ENCODE measurements around the gene CRY2. TPM values are rescaled to one million over a fixed set of nuclear protein-coding genes. Genes with fewer than 3 reads are reported as not detected.

The CRY2 gene
- polyA plus RNA-seq, 4 donors: 6.7 to 23.1 (median 10.1) TPM

DNA sequence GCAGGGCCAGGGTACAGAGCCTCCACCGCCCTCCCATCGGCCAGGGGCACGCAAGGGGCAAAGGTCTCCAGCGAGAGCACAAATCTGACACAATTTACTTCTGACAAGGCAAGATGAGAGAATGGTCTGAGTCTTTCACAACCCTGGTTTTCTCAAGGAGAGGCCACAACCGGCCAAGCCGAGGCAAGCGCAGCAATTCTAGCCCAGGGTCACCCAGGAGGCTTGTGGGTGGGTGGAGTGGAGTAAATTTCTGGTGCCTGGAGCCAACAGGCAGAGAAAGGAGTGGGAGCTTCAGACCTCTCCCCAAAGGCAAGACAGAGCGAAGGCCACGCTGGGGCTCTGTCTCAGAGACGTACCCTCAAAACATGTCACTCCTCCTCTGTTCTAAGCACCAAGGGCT is 84.5 kb downstream of the CRY2 start:
- Histone ChIP-seq H3K4me1 (ENCODE audit: control insufficient read depth in 3 of 3, insufficient read depth in 2 of 3, low read depth in 1 of 3, low read length in 2 of 3) (peaks cover 0 to 15% (median 0%) of the 10 kb centered on the region in 3 donors), H3K4me3 (ENCODE audit: low read depth in 1 of 3, low read length in 3 of 3) (no peak overlapping the region), H3K27ac (ENCODE audit: low read depth in 1 of 3, low read length in 2 of 3) (no peak overlapping the region), H3K9me3 (ENCODE audit: control insufficient read depth in 2 of 2, insufficient read depth in 1 of 2, low read depth in 1 of 2, low read length in 1 of 2) (no peaks in the 10 kb centered on the region), H3K27me3 (ENCODE audit: control insufficient read depth in 3 of 3, insufficient read depth in 3 of 3, low read length in 3 of 3) (no peaks in the 10 kb centered on the region), H3K36me3 (ENCODE audit: control insufficient read depth in 3 of 3, insufficient read depth in 2 of 3, low read depth in 1 of 3, low read length in 3 of 3) (peaks cover 6 to 69% (median 6%) of the 10 kb centered on the region in 3 donors)
- WGBS, 3 donors: 86 to 88% (median 88%) methylated on average over 10 of the region's 10 CpGs
- DNase-seq (no peak), FAIRE-seq (no peak)

DNA sequence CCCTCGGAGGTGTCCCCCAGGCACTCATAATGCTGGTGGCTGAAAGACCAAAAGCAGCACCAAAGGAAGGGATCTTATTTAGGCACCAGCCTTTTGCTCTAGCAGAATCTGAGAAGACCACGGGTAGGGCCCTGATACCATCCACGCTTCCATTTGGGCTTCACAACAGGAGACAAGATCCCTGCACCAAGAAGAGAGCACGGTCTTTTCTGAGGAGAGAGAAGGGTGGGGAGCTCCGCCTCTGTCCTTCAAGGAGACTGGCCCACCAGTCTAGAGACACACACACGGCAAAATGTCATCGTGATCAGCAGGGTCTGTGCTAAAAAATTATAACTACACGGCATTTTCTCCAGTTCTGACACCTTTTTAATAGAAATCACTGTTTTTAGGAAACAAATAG is 84.9 kb downstream of the CRY2 start:
- DNase-seq (no peak), FAIRE-seq (no peak)
- Histone ChIP-seq H3K36me3 (ENCODE audit: control insufficient read depth in 3 of 3, insufficient read depth in 2 of 3, low read depth in 1 of 3, low read length in 3 of 3) (peaks cover 6 to 71% (median 6%) of the 10 kb centered on the region in 3 donors), H3K4me1 (ENCODE audit: control insufficient read depth in 3 of 3, insufficient read depth in 2 of 3, low read depth in 1 of 3, low read length in 2 of 3) (peaks cover 0 to 15% (median 0%) of the 10 kb centered on the region in 3 donors), H3K4me3 (ENCODE audit: low read depth in 1 of 3, low read length in 3 of 3) (no peak overlapping the region), H3K27ac (ENCODE audit: low read depth in 1 of 3, low read length in 2 of 3) (no peak overlapping the region), H3K9me3 (ENCODE audit: control insufficient read depth in 2 of 2, insufficient read depth in 1 of 2, low read depth in 1 of 2, low read length in 1 of 2) (no peaks in the 10 kb centered on the region), H3K27me3 (ENCODE audit: control insufficient read depth in 3 of 3, insufficient read depth in 3 of 3, low read length in 3 of 3) (no peaks in the 10 kb centered on the region)
- 90 to 94% (median 90%) methylated on average over 8 of the region's 8 CpGs for WGBS, 3 donors

Other genes with a start within 250 kb of the CRY2 start
- 1 to 10 TPM in 2 of 4 donors, under 1 TPM in 1, not detected in 1; 0.27 to 2.2 (median 1.1) TPM for gene CHST1, start 181.9 kb upstream of the CRY2 start, polyA plus RNA-seq
- gene SLC35C1, start 42.3 kb upstream of the CRY2 start, polyA plus RNA-seq: 10 to 100 TPM; 12.3 to 35.2 (median 23.4) TPM
- 1 to 10 TPM; 1.3 to 6.1 (median 1.9) TPM for gene MAPK8IP1, start 38.2 kb downstream of the CRY2 start, polyA plus RNA-seq
- gene FREY1, start 59.8 kb downstream of the CRY2 start, polyA plus RNA-seq: under 1 TPM in 2 of 4 donors, not detected in 2; 0.18 to 0.19 TPM
- gene PEX16, start 70.4 kb downstream of the CRY2 start, polyA plus RNA-seq: 10 to 100 TPM; 22.1 to 74.0 (median 58.5) TPM
- gene LARGE2, start 75.2 kb downstream of the CRY2 start, polyA plus RNA-seq: 10 to 100 TPM in 1 of 4 donors, 1 to 10 TPM in 1, under 1 TPM in 2; 0.22 to 10.7 (median 1.9) TPM